Peyer's patch (tissue), 4 donors: ENCODE results near the gene PHF21B. TPM values are rescaled to one million over a fixed set of nuclear protein-coding genes. Genes with fewer than 3 reads are reported as not detected.

ENCODE experiments used
- DNase-seq, 3 donors: peaks; one replicate each; pipeline ENCODE4 v3.0.0-alpha.2; 2017 to 2019
- H3K27ac ChIP-seq, 4 donors: fragments of 200-600 bp; sonication (generic); one replicate each; pipeline ENCODE4 v1.5.1; 2016 to 2019
- H3K27me3 ChIP-seq, 2 donors: fragments of 200-600 bp; sonication (generic); one replicate each; pipeline ENCODE4 v1.5.1; 2019
- H3K36me3 ChIP-seq, 3 donors: fragments of 200-600 bp; sonication (generic); one replicate each; pipeline ENCODE4 v1.5.1; 2016 to 2019
- H3K4me1 ChIP-seq, 4 donors: fragments of 200-600 bp; sonication (generic); one replicate each; pipeline ENCODE4 v1.5.1; 2016 to 2019
- H3K4me3 ChIP-seq, 4 donors: fragments of 200-600 bp; sonication (generic); 1 replicate in 3 of 4; 2 replicates in 1 of 4; pipeline ENCODE4 v1.5.1; 2016 to 2019; ENCODE audit warnings: mild to moderate bottlenecking in 1 of 4
- H3K9me3 ChIP-seq, 4 donors: fragments of 200-600 bp; sonication (generic); one replicate each; pipeline ENCODE4 v1.5.1; 2016 to 2019; ENCODE audit warnings: mild to moderate bottlenecking in 1 of 4
- POLR2A ChIP-seq, 2 donors: fragments of 450-650 bp; IDR thresholded peaks; one replicate each; pipeline ENCODE4 v1.5.1; 2017; ENCODE audit warnings: antibody characterized with exemption in 2 of 2, mild to moderate bottlenecking in 2 of 2, moderate library complexity in 2 of 2
- total RNA-seq, 4 donors: library from RNA; depleted of rRNA; stranded (reverse); fragments of >200 nt; gene quantifications; one replicate each; pipeline ENCODE4 v1.1.0, GENCODE V29; 2016
- TF ChIP-seq, protein P1 (sequence below), 6 experiments: fragments of 450-650 bp in 4 of 6; fragments of 200-600 bp in 2 of 6; sonication (generic) in 1 of 6; IDR thresholded peaks; one replicate each; pipeline ENCODE4 v1.5.1; 2017 to 2019; ENCODE audit warnings: antibody characterized with exemption in 6 of 6, mild to moderate bottlenecking in 3 of 6, moderate library complexity in 1 of 6

Gene PHF21B
- total RNA-seq, 4 donors from 2014 or later, result not detected

DNA sequence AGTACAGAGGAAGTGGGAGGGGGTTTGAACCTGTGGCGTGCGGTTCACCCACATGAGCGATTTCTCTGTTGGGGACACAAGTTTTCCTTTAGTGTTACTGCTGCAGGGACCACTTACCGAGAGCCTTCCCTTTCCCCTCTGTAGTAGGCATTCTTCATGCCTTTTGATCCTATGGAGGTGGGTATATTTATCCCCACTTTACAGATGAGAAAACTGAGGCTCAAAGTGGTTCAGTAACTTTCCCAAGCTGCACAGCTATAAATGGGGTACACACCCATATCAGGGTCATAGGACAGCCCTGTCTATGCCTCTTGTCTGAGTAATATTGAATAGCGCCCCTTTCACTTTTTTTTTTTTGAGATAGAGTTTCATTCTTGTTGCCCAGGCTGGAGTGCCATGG, 3.3 kb upstream of the PHF21B start:
- TF ChIP-seq, protein P1, sequence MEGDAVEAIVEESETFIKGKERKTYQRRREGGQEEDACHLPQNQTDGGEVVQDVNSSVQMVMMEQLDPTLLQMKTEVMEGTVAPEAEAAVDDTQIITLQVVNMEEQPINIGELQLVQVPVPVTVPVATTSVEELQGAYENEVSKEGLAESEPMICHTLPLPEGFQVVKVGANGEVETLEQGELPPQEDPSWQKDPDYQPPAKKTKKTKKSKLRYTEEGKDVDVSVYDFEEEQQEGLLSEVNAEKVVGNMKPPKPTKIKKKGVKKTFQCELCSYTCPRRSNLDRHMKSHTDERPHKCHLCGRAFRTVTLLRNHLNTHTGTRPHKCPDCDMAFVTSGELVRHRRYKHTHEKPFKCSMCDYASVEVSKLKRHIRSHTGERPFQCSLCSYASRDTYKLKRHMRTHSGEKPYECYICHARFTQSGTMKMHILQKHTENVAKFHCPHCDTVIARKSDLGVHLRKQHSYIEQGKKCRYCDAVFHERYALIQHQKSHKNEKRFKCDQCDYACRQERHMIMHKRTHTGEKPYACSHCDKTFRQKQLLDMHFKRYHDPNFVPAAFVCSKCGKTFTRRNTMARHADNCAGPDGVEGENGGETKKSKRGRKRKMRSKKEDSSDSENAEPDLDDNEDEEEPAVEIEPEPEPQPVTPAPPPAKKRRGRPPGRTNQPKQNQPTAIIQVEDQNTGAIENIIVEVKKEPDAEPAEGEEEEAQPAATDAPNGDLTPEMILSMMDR (IDR thresholded peaks at IDR 0.05), result no peak
- no peak for TF ChIP-seq POLR2A (IDR thresholded peaks at IDR 0.05)
- Histone ChIP-seq H3K4me1 (peaks cover 0 to 21% (median 4%) of the 10 kb centered on the region in 4 donors), H3K9me3 (no peaks in the 10 kb centered on the region), H3K36me3 (no peaks in the 10 kb centered on the region), H3K27me3 (peaks cover 0 to 23% of the 10 kb centered on the region in 2 donors), H3K4me3 (no peak overlapping the region), H3K27ac (no peak overlapping the region)
- no peak for DNase-seq

DNA sequence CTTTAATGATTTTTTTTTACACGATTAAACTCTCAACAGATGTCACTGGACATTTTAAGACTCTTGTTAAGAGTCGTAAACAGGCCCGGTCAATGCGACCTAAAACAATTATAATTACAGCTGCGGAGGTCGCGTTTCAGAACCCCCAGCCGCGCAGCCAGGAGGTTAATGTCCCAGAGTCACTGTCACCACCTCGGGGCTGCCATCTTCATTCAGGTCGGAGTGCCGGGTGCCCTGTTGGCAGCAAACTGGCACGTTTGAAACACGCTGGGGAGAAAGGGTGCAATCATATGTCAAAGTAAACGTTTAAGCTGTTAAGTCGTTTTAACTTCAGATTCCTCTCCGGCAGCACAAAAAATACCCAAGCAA, 711 bp upstream of the PHF21B start:
- peaks cover 0 to 35% of the 10 kb centered on the region in 2 donors for H3K27me3 ChIP-seq
- no peak for DNase-seq
- peak overlapping the region in 3 of 4 donors; percentile 32 to 49 (median 43) for H3K4me3 ChIP-seq
- no peaks in the 10 kb centered on the region for H3K36me3 ChIP-seq
- no peak for TF ChIP-seq POLR2A (IDR thresholded peaks at IDR 0.05)
- TF ChIP-seq, protein P1 (IDR thresholded peaks at IDR 0.05), result no peak
- no peak overlapping the region for H3K27ac ChIP-seq
- H3K9me3 ChIP-seq, result no peaks in the 10 kb centered on the region
- H3K4me1 ChIP-seq, result peaks cover 0 to 31% (median 8%) of the 10 kb centered on the region in 4 donors

DNA sequence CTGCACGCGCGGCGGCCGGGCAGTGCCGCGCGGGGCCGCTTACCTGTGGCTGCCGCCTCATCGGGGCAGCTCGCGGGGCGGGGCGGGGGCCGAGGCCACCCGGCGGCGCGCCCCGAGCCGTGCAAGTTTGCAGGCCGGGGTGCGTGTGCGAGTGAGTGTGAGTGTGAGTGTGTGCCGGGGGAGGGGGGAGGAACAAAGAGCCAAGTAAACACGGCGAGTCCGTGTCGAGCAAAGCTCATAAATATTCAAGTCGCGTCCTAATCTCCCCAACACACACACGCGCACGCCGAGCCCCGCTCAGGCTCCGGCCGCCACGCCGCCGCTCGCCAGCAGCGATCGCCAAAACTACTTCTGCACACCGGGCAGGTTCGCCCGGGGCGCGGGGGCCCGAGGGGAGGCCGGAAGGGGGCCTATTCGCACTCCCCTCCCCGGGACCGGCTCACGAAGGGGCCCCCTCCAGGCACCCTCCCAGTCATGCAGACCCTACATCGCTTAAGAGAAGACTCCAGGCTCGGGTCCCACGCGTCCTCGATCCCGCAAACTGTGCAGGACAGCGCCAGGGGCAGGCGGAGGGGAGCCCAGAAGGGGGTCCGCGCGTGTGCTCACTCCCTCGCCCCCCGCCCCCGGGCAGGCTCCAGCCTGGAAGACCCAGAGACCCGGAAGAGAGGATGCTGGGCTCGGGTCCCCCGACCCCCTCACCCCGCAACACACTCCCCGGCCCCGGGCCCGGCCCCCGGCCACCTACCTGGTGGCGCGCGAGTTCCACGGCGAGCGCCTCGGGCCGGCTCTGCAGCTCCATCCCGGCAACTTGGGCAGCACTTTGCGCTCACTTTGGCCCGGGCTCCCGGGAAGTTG, 827 bp downstream of the PHF21B start:
- Histone ChIP-seq H3K4me1 (peaks cover 0 to 31% (median 8%) of the 10 kb centered on the region in 4 donors), H3K27me3 (peaks cover 0 to 35% of the 10 kb centered on the region in 2 donors), H3K9me3 (no peaks in the 10 kb centered on the region), H3K27ac (peak overlapping the region in 1 of 4 donors; percentile 10), H3K36me3 (no peaks in the 10 kb centered on the region), H3K4me3 (peak overlapping the region in 3 of 4 donors; percentile 40 to 49 (median 43))
- no peak for DNase-seq
- TF ChIP-seq, protein P1 (IDR thresholded peaks at IDR 0.05), result no peak
- TF ChIP-seq POLR2A (IDR thresholded peaks at IDR 0.05), result no peak

DNA sequence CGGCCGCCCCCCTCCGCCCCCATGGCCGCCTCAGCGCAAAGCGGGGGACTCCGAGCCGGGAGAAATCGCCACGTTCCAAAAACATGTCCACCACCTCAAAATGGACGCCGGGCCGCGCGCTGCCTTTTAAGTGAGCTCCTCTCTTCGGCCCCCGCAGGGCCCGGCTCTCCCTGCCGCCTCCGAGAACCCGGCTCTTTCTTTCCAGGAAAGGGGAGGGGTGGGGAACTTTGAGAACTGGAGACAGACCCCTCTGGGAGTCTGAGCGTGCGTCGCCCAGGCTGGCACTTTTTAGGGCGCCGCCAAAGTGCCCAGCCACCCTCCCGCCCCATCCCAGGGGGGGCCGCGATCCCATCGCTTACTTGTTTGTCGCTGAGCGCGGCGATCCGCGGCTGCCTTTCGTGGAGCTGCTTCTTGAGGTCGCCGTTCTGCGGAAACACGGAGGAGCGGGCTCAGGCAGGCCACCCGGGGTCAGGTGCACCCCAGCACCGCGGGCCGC, 1.6 kb downstream of the PHF21B start:
- Histone ChIP-seq H3K27me3 (peaks cover 0 to 35% of the 10 kb centered on the region in 2 donors), H3K9me3 (no peaks in the 10 kb centered on the region), H3K36me3 (no peaks in the 10 kb centered on the region), H3K4me3 (peak overlapping the region in 3 of 4 donors; percentile 40 to 49 (median 40)), H3K27ac (peak overlapping the region in 1 of 4 donors; percentile 52), H3K4me1 (peaks cover 0 to 31% (median 8%) of the 10 kb centered on the region in 4 donors)
- no peak for DNase-seq
- TF ChIP-seq POLR2A (IDR thresholded peaks at IDR 0.05), result no peak

DNA sequence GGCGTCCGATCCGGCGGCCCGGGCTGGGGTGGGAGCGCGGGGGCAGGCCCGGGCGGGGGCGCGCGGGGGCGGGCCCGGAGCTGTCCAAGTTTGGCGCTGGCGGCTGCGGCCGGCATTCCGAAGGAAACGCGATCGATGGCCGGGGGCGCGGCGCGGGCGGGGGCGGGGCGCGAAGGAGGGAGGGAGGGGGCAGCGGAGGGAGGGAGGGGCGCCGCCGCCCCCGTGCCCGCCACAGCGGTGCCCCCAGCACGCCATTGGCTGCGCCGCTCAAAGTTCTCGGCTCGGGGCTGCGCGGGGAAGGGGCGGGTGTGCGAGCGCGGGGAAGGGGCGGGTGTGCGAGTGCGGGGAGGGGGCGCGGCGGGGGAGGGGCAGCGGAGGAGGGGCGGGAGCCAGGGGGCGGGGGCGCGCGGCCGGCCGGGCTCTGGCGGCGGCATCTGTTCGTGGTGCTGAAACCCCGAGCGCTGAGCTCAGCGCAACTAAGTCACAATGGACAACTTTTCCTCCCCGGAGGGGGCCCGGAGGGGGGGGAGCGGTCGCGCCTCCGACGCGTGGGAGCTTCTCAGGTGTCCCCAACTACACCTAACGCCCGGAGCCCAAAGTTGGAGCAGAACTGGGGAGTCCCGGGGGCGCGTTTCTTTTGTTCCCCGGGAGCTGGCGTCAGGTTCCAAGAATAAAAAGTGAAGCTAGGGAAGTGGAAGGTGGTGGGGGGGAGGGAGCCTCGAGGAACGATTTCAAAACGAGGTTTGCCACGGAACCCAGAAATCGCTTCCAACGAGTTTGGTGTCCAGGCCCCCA, 2.2 kb downstream of the PHF21B start:
- no peak for TF ChIP-seq POLR2A (IDR thresholded peaks at IDR 0.05)
- TF ChIP-seq, protein P1 (IDR thresholded peaks at IDR 0.05), result no peak
- Histone ChIP-seq H3K27ac (peak overlapping the region in 3 of 4 donors; percentile 49 to 63 (median 52)), H3K4me1 (peaks cover 0 to 31% (median 8%) of the 10 kb centered on the region in 4 donors), H3K36me3 (no peaks in the 10 kb centered on the region), H3K9me3 (no peaks in the 10 kb centered on the region), H3K27me3 (peaks cover 0 to 35% of the 10 kb centered on the region in 2 donors), H3K4me3 (peak overlapping the region; percentile 25 to 49 (median 40))
- no peak for DNase-seq
